Activated CD4-positive, alpha-beta T cell treated with anti-CD3 and anti-CD28 coated beads, Interleukin-10, Interleukin-2, amounts not matched to agents 100 ng/mL and 50 ng/mL, durations not matched to agents 16 hours and 8 hours (primary cell): Measurements from ENCODE around the gene NFRKB.
"Not testable (repeated sequence)": the region's sequence is repeated elsewhere in the genome, so short reads cannot be mapped to it uniquely, and the experiment has no call there.

ENCODE experiments used
- DNase-seq: peaks from one replicate; pipeline ENCODE4 v3.0.0-alpha.2; 2020

Gene NFRKB

DNA sequence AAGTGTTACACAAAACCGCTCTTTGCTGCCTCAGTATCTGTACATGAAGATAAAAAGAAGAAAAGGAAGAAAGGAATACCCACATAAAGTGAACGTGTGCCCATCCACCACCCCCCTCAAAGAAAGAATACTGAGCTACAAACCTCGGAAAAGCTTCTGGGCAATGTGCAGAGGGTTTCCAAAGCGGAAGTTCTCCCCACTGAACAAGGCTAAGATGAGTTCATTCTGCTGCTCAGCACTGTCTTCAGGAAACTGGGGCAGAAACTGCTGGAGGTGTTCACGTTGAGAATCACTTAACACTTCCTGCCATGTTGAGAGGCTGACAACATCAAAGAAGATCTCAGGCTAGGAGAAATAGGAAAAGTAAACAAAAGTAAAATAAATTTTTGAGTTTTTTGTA, 6.9 kb downstream of the NFRKB start:
- peak; percentile 56 for DNase-seq

DNA sequence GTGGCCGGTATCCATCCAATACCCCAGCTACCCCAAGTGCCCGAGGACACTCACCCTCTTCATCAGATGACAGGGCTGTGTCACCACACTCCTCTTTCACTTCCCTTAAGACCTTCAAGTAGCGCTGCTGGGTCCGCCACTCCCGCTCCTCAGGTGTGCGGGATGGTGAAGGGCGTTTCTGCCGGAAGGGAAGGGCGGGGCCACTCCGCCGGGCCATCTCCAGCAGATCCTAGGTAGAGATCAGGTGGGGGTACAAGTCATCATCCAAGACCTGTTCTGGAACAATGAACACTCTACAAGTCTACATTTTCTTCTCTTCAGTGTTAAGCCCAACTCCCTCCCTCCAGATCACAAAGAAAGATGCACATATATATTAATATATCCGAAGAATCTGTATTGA, 10.0 kb downstream of the NFRKB start:
- no peak for DNase-seq

DNA sequence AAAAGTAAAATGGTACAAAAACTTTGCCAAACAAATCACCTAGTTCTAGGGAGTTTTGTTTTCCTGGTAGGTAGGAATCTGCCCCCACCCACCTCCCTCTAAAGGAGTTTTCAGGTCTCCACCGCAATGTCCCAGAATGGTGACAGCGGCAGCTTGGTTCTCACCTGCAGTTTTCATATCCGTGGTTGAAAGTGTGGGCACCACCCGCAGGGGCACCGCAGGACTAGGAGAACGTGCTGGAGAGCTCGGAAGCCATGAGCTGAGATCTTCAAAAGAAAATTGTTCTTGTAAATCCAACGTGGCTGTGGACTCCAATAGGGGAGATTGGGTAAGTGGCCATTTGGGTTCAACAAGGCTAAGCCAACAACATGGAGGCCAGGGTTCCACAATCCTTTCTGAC, 10.8 kb downstream of the NFRKB start:
- DNase-seq, result no peak

DNA sequence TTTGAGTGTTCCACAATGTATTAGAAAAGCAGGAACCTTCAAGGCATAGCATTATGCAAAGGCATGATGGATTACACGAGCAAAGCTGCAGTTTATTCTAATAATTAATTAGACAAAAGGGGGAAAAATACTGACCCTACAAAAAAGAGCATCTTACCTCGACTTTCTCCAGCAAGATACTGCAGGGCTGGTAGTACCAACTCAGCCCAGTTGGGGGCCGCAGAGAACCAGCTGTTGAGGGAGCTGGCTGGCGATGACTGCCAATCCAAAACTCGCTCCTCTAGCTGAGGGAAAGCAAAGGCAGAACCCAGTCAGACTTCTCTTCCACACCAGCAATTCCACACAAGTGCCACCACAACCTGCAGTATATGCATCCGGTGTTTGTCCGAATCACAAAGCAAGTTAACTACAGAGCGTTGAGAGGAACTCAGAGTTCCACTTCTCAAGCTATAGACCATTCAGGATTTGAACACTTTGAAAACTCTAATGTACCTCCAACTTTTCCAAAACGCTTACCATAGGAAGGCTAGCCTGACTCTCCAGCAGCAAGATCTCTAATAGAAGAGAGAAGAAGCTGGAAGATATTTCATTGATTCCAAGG, 13.7 kb downstream of the NFRKB start:
- DNase-seq, result peak; percentile 50

DNA sequence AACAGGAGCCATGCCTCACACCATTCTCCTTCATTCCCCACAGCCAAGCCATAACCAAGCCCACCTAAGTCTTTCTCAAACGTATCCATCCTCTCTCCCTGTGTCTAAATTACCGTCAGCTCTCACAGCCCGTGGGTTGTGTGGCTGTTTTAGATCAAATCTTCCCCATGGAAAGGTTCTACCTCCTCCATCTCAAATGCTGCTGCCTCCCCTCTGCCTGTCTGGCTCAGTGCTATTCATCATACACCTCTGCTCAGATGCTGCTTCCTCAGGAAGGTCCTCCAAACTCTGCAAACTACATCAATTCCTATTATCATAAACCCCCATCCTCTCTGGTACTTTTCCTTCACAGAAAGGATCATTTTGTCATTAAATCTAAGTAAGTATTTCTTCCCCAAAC, 15.1 kb downstream of the NFRKB start:
- no peak for DNase-seq

DNA sequence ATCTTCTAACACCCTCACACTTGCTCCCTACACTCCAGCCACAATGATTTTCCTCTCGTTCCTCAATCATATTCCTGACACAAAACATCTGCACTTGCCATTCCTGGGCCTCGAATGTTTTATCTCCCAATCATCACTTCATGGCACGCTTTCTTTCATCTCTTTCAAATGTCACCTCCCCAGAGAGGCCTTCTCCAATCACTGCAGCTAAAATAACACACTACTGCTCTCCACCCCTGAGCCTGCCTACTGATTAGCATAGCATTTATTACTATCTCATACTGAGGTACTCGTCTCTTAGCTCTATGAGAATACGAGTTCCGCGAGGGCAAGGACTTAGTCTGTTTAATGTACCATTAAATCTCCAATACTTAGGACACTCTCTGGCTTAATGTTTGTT, 23.5 kb downstream of the NFRKB start:
- DNase-seq, result no peak

DNA sequence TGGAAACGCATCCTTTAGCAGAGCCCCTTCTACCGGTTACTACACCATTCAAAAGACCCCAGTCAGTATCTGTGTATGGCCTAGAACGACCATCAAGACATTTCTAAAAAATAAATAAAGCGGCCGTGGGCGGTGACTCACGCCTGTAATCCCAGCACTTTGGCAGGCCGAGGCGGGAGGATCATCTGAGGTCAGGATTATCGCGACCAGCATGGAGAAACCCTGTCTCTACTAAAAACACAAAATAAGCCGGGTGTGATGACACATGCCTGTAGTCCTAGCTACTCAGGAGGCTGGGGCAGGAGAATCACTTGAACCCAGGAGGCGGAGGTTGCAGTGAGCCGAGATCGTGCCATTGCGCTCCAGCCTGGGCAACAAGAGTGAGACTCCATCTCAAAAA, 26.8 kb downstream of the NFRKB start:
- DNase-seq, result not testable (repeated sequence)

DNA sequence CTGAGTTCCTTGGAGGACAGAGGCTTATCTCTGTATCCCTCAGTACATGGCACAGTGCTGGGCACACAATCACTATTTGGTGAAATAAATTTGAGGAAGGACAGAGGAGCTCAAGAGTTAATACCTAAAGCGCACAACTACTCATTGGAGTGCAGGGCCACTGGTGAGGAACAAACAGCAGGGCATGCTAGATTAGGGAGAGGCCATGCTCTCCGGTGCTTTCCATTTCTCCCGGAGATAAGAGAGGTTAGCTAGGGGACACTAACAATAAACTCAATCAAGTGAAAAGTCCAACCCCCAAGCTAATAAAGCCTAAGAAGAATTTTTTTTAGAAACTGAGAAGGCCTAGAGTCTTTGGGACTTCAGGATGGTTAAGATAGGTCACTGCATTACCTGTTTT, 29.1 kb downstream of the NFRKB start:
- DNase-seq, result no peak

DNA sequence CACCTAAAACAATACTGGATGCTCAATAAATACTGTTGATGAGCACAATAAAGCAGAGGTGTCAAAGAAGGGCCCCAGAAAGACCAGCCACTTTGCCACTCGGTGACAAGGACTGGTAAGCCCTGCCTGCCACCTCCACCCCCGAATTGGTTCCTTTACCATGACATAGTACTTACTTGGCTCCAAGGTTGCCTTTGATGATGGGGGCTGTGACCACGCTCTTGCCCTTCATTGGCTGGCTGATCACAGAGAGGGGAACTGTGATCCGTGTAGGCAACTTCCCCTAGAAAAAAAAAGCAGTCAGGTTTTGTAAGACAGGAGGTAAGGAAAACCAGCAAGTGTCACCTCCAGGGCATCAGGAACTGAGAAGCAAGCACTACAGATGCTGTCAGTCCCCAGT, 29.7 kb downstream of the NFRKB start:
- no peak for DNase-seq

DNA sequence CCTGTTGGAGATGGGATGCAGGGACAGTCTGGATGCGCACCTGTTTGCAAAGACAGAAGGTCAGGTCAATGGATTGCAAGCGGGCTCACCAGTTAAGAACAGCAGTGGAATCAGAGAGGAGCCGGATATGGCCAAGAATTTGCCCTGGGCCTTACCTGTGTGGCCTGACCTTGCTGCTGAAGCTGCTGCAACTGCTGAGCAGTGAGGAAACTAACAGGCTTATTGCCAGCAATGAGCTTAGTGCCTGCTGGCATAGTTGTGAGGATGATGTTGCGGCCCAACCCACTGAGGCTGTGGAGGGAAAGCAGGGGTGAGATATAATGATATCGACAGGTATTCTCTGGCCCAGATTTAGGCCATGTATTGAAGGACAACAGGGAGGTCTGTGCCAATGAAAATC, 30.6 kb downstream of the NFRKB start:
- no peak for DNase-seq

DNA sequence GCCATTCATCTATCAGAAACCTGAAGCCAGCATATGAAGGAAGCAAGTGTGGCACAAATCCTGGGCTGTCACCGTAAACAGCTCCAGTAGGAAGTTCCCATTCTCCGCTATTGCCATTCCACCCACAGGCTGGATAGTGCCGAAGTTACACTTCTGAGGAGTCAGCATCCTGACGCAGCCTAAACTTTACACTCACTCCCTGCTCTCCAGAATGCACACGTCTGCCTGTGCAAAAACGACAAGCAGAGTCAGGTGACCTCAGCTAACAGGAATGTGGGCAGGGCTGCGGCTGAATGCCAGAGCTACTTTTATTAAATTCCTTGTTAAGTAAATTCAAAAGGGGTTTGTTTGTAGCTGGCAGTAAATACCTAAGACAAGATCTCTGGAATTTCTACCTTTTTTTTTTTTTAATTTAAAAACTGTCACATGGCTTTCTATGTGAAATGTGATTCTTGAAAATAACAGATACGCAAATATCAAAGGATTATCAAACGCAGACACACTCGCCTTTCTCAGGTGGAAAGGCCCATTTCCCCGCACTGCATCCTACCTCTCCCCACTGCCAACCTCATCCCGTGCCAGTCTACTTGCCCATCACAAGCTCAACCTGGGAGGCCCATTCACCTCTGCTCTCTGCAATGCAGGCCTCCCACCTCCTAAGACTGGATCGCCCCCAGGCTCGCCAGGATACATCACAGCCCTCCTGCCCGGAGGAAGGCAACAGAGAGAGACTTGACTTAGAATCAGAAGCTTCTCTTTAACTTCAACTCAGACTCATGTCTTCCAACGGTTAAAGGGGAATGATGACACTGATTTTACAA, 33.5 kb downstream of the NFRKB start:
- DNase-seq, result no peak

DNA sequence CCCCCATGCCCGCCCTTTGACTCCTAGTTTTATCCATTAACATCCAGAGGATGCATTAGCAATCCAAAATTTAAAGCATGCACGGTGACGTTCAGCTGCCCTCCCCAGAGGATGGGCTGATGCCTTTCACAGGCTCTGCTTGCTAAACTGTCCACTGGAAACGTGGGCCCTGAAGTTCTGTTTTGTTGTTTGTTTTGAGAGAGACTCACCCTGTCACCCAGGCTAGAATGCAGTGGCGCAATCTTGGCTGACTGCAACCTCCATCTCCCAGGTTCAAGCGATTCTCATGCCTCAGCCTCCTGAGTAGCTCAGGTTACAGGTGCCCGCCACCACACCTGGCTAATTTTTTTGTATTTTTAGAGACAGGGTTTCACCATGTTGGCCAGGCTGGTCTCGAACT, 39.3 kb downstream of the NFRKB start:
- no peak for DNase-seq

DNA sequence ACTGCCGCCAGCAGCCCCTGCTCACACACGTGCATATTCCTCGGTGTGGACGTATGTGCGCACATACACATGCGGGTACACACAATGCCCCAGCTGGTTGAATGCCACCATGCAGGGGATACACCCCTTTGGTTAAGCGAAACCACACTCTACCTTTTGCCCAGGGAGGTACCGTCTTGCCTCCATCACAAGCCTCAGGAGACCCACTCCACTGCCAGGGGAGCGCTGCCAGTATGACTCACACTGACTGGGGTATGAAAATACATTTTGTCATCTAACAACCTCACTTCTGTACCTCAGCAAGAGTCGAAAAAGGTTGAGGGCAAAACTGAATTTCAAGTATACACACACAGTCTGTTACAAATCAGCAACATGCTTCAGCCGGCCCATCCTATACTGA, 40.3 kb downstream of the NFRKB start:
- DNase-seq, result no peak

DNA sequence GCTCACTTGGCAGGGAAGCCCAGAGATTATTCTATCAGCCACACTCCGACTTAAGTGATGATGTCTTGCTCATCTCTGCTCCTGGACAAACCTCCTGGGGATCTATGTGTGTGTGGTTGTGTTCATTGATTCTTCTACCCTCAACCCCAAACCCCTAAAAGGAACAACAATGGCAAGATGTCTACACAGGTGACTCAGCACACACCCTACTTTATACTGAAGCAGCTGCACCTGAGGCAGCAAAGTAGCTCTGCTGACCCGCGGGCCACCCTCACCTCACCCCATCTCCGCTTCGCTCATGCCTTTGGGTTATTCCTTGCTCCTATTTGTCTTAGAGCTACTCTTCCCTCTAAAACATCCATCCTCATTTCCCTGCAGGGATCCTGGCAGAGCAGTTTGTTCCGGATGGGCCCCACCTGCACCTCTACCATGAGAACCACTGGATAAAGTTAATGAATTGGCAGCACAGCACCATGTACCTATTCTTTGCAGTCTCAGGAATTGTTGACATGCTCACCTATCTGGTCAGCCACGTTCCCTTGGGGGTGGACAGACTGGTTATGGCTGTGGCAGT, 41.1 kb downstream of the NFRKB start:
- no peak for DNase-seq

DNA sequence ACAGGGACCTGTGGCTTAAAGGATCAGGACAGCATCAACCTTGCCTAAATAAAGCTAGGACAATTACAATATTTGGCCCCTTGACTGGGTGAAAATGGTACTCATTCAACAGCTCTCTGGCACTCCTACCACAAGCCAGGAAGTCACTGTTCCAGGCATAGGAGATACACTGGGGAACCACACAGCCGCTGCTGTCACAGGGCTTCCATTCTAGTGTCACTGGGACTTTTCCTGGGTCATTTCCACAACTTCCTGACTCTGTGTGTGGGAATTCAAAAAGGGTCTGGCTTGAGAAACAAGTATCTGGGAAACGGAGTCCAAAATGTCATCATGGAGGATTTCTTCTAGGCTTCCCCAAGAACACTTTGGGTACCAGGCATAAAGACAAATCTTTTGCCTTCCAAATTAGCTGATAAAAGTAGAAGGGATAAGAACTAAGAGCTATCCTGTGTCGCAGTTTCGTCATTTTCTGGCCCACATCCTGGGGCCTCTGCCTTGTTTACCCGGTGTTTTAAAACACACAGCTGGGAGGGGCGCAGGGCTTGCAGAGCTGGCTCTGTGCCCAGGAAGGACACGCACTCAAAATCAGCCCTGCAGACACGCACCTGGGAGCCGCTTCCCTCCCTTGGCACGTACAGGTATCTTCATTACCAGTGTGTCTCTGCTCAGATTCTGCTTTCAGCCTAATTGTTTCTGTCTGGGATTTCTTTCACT, 41.7 kb downstream of the NFRKB start:
- peak; percentile 42 for DNase-seq

DNA sequence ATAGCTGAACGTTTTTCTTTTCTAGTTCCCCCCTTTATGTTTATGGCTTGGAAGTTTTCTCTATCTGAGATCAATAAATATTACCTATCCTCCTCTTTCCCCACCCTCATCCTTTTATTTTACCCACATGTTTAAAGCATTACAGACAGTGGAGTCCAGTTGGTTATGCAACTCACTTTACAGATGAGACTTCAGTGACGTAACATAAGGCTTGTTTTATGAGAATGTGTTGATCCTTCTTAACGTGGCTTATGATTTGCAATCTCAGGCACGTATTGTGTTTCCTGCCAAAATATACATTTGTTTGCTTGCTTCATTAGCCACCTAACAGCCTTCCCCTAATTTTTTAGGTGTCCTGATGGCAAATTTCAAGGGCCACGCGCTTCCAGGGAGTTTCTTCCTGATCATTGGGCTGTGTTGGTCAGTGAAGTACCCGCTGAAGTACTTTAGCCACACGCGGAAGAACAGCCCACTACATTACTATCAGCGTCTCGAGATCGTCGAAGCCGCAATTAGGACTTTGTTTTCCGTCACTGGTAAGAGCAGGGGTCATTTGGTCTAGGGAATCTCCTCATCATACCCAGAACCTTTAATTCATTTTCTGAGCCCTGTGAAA, 43.1 kb downstream of the NFRKB start:
- DNase-seq, result no peak

DNA sequence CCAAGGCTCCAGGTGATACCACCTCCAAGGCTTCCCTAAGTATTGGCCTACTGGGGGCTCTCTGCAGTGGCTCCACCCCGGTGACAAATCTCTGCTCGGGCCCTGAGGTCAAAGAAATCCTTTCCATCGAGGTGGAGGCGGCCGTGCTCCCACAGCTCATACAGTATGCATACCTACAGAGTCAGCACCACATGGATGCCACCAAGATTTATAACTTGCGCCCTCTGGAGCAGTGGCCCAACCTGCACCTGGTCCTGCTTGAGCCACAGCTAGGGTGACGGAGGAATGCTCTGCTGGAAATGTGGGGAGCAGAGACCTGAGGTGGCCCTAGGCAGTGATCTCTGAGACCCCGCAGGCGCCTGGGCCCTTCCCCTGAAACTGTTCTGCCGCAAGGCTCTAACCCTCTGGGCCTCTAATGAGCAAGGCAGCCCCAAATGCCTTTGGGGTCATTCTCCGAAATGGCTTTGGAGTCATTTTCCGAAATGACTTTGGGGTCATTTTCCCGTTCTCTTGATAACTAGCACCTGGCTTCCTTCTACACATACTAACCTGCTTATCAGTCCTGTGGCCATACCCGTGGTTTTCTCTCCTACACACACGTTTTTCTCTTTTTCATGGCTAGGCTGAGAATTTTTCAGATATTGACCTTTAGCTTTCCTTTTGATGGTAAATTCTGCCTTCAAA, 45.8 kb downstream of the NFRKB start:
- no peak for DNase-seq

DNA sequence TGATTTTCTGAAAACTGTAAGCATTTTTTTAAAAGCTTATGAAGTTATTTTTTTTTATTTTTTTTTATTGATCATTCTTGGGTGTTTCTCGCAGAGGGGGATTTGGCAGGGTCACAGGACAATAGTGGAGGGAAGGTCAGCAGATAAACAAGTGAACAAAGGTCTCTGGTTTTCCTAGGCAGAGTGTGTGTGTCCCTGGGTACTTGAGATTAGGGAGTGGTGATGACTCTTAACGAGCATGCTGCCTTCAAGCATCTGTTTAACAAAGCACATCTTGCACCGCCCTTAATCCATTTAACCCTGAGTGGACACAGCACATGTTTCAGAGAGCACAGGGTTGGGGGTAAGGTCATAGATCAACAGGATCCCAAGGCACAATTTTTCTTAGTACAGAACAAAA, 48.0 kb downstream of the NFRKB start:
- DNase-seq, result not testable (repeated sequence)

DNA sequence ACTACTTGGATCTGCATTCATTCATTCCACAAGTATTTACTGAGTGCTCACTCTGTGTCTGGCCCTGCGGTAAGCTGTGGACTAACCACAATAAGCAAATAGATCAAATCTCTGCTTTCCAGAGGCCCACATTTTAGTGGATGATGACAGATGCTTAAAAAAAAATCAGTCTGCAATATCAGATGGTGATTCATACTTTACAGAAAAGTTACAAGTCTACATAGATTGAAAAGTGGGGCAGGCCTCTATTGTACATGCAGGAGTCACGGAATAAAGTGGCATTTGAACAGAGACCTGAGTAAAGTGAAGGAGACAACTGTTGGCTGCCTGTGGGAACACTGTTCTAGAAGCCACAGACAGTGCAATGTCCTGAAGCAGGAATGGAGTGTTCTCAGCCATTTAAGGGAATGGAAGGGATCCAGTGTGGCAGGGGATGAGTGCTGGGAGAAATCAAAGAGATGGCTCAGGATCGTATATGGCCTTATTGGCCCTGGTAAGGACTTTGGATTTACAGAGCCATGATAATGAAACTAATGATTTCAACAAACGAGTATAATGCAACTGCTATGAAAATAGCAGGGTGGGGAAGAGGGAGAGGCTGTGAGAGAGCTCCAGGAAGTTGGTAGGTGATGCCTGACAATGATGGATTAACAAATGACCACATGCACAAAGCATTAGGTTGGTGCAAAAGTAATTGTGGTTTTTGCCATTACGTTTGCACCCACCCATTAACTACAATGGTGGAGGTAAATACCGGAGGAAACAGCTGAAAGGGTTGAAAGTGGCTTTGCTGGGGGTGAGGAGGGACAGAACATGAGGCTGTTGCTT, 48.7 kb downstream of the NFRKB start:
- DNase-seq, result peak; percentile 62
